NCI-H510A (cell line): ENCODE measurements around the gene EIF3B.
"Not testable (repeated sequence)": the region's sequence is repeated elsewhere in the genome, so short reads cannot be mapped to it uniquely, and the experiment has no call there.

ENCODE experiments used
- DNase-seq: peaks from one replicate; lab custom pipeline; 2025; lab: John Stamatoyannopoulos, UW

EIF3B gene

DNA sequence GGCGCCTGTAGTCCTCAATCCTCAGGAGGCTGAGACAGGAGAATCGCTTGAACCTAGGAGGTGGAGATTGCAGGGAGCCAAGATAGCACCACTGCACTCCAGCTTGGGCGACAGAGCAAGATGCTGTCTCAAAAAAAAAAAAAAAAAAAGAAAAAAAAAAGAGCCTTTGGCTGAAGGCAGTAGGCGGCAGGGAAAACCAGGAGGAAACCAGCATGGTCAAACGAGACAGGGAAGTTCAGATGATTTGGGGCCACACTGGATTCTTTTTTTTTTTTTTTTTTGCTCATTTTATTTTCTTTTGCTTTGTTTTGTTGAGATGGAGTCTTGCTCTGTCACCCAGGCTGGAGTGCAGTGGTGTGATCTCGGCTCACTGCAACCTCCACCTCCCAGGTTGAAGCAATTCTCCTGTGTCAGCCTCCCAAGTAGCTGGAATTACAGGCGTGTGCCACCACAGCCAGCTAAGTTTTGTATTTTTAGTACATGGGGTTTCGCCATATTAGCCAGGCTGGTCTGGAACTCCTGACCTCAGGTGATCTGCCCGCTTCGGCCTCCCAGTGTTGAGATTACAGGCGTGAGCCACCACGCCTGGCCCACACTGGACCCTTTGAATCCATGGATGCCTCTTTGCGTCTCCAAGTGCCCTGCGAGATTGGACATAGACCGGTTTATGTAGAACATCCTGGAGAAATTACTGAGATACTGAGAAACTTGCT lies 7.1 kb upstream of the EIF3B start:
- not testable (repeated sequence) for DNase-seq

DNA sequence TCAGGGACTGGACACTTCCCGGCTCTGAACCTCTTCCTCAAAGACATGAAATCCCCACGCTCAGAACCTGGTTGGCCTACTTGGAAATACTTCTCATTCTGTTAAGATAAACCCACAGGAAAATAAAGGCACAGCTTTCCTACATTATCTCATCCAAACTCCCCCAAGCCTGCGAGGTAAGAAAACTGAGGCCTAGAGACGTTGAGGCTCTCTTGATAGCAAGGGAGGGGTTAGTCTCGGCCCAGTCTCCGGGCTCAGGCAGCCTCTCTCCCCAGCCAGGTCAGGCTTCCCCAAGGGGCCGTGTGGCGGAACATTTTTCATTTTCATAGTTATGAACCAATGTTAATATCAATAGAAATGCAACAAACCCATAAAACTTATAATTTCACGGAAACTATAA lies 4.6 kb upstream of the EIF3B start:
- DNase-seq = no peak

- no peak for DNase-seq
These were observed 3.8 kb upstream of the EIF3B start for GRCh38 chr7:2350861-2351260.

- DNase-seq = no peak
These were observed 1.3 kb upstream of the EIF3B start for GRCh38 chr7:2353113-2353935.

DNA sequence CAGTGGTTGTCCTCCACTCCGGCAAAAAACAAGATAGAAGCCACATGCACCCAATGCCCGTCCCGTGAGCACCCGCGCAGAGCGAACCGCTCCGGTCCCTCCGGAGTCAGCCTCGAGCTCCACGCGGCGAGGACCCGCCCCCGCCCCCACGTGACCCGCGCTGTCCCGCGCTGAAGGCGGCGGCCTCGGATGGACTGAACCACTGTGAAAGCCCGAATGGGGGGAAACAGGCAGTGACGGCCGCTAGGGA lies 766 bp upstream of the EIF3B start:
- DNase-seq = peak; percentile 94

DNA sequence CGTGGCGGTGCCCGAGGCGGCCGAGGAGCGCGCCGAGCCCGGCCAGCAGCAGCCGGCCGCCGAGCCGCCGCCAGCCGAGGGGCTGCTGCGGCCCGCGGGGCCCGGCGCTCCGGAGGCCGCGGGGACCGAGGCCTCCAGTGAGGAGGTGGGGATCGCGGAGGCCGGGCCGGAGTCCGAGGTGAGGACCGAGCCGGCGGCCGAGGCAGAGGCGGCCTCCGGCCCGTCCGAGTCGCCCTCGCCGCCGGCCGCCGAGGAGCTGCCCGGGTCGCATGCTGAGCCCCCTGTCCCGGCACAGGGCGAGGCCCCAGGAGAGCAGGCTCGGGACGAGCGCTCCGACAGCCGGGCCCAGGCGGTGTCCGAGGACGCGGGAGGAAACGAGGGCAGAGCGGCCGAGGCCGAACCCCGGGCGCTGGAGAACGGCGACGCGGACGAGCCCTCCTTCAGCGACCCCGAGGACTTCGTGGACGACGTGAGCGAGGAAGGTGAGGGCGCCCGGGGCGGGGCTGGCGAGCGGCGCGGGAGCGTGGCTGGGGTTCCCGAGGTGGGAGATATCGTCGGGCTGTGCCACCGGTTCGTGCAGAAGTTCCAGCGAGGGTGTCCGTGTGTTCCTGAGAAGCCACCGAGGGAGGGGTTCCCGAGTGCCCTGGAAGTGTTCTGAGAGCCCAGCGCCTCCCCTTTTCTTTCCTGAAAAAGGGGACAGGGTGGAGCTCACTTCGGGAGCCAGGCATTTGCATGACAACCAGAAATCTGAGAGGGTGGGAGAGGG lies 495 bp downstream of the EIF3B start:
- no peak for DNase-seq

DNA sequence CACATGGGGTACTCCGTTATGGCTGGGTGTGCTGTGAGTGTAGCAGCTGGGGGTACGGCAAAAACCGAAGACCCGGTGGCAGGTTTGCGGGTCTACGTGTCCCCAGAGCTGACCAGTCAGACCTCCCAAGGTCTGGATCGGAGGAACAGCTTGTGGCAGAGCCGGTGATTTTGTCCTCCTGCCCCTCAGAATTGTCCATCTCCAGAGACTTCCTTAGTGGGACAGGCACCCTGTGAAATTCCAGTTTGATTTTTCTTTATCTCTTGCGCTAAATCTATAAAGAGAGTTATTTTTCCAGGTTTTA lies 1.0 kb downstream of the EIF3B start:
- no peak for DNase-seq

DNA sequence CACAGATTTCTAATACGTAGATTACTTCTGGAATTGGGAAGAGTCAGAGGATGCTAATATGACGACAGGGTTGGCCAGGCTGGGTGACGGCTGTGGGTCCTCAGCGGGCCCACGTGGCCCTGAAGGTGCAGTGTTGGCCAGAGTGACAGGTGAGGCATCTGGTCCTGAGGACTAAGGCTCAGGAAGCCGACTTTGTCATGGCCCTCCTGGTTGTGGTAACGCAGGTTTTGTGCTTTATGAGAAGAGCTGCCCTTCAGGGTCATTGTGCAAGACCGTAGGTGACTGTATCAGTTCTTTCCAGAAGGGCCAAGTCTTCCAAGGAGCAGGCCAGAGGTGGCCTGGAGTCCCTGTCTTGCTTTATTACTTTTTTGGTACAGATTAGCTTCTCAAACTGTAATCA lies 2.5 kb downstream of the EIF3B start:
- DNase-seq = no peak

- DNase-seq = no peak
These were observed 2.9 kb downstream of the EIF3B start for GRCh38 chr7:2357571-2357970.

DNA sequence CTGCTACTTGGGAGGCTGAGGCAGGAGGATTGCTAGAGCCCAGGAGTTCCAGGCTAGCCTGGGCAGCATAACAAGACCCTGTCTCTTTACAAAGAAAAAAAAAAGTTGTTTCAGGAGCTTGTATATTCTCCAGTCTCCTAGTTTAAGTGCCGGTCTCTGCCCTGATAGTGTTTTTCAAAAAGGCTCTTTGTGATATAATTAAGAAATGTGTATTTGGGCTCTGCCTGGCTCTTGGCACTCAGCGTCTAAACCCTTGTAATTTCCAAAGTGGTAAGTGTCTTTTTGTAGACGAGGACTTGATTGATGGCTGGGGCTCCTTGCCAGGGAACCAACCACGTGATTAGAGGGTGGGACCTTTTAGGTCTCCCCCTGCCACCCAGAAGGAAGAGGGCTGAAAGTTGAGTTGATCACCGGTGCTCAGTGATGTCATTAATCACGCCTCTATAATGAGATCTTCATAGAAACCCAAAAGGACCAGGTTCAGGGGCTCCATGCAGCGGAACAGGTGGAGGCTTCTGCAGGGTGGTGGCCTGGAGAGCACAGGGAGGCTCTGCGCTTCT lies 4.4 kb downstream of the EIF3B start:
- DNase-seq = no peak

- DNase-seq = no peak
These were observed 5.0 kb downstream of the EIF3B start for GRCh38 chr7:2359610-2360009.

GRCh38 chr7:2360796-2361195 lies 6.2 kb downstream of the EIF3B start:
- no peak for DNase-seq

DNA sequence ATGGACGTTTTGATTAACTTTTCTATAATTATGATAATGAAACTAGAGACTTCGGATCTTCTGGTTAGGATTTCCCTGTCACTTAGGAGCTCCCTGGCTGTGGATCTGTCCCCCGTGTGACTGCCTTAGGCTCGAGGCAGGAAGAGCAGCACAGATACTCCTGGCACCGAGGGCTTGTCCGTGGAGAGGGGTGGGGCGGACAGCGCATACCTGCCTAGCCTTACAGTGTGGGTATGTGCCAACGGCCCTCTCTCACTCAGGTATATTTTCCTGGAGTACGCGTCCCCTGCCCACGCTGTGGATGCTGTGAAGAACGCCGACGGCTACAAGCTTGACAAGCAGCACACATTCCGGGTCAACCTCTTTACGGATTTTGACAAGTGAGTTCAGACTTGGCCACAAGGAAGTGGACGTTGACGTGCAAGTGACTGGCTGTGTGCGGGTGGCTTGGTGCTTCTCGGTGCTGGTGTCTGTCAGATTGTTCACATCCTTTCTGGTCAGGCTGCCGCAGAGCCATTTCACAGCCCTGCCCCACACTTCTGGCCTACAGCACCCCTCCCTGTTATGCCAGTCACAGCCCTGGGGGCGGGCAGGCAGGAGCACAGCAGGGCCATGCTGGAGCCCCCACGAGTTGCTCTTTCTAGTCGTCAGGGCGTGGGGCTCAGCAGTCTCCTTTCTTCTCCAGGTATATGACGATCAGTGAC lies 7.9 kb downstream of the EIF3B start:
- no peak for DNase-seq

DNA sequence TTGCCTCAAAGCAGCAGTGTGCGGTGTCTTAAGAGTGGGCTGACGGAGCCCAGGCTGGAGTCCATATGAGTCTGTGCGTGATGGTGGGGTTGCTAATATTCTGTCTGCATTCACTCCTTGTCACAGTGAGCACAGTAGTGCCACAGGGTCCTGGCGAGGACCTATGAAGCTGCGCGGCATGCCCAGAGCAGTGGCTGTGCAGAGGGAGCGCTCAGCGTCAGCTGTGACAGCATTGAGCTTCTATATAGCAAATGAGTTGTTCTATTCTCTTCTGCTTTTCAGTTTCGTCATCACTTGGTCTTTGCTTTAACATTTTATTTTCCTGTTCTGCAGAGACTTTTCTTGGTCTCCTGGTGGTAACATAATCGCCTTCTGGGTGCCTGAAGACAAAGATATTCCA lies 14.5 kb downstream of the EIF3B start:
- DNase-seq = no peak

- no peak for DNase-seq
These were observed 16.7 kb downstream of the EIF3B start for GRCh38 chr7:2371329-2371728.

GRCh38 chr7:2372724-2373123 lies 18.1 kb downstream of the EIF3B start:
- DNase-seq = no peak

GRCh38 chr7:2373124-2373556 lies 18.5 kb downstream of the EIF3B start:
- no peak for DNase-seq

GRCh38 chr7:2373646-2374045 lies 19.0 kb downstream of the EIF3B start:
- DNase-seq = no peak

DNA sequence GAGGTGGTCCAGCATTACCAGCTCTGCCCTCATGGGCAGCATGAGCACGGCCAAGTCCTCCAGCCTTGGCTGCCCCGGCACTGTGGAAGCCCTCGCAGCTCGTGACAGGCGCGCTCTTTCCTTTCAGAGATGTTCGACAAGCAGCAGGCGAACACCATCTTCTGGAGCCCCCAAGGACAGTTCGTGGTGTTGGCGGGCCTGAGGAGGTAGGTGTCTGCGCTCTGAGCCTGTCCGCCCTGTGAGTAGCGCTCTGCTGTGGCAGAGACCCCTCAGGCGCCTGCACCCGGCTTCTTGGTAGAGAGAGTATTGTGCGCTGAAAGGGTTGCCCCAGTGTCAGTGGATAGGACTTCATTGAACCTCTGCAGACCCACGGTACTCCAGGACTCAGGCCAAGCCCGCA lies 19.8 kb downstream of the EIF3B start:
- DNase-seq = no peak

- no peak for DNase-seq
These were observed 20.5 kb downstream of the EIF3B start for GRCh38 chr7:2374830-2375728.
